ENCODE data around the gene KLHL42.

KLHL42 gene

GRCh38 chr12:27802936-27803335, 22.9 kb downstream of the KLHL42 start:
- no peak overlapping the region for H3K27ac ChIP-seq
- H3K9ac ChIP-seq (ENCODE audit: insufficient read length): no peak overlapping the region
- no peaks in the 10 kb centered on the region for H3K9me3 ChIP-seq (ENCODE audit: low read depth, low read length)
- TF ChIP-seq FOXP2 (optimal IDR thresholded peaks at IDR 0.05; ENCODE audit: control extremely low read depth, extremely low read length, insufficient read depth): no peak
- no peak for TF ChIP-seq EZH2 (IDR thresholded peaks at IDR 0.05)
- TF ChIP-seq POLR2AphosphoS5 (IDR thresholded peaks at IDR 0.05; ENCODE audit: borderline replicate concordance, low read depth, low read length): no peak
- peaks cover 13% of the 10 kb centered on the region for H3K36me3 ChIP-seq (ENCODE audit: insufficient read depth, low read length)
- no peak overlapping the region for H3K4me3 ChIP-seq
- DNase-seq (ENCODE audit: low read depth, low spot score): no peak

- Histone ChIP-seq H3K27ac (no peak overlapping the region), H3K9ac (ENCODE audit: insufficient read length) (no peak overlapping the region), H3K36me3 (ENCODE audit: insufficient read depth, low read length) (no peaks in the 10 kb centered on the region), H3K4me3 (no peak overlapping the region), H3K9me3 (ENCODE audit: low read depth, low read length) (no peaks in the 10 kb centered on the region)
- no peak for DNase-seq (ENCODE audit: low read depth, low spot score)
- TF ChIP-seq FOXP2 (optimal IDR thresholded peaks at IDR 0.05; ENCODE audit: control extremely low read depth, extremely low read length, insufficient read depth) (no peak), EZH2 (IDR thresholded peaks at IDR 0.05) (no peak), POLR2AphosphoS5 (IDR thresholded peaks at IDR 0.05; ENCODE audit: borderline replicate concordance, low read depth, low read length) (no peak)
These were observed 25.2 kb downstream of the KLHL42 start for GRCh38 chr12:27805238-27805637.

GRCh38 chr12:27806259-27806658, 26.2 kb downstream of the KLHL42 start:
- no peak for TF ChIP-seq FOXP2 (optimal IDR thresholded peaks at IDR 0.05; ENCODE audit: control extremely low read depth, extremely low read length, insufficient read depth)
- H3K9me3 ChIP-seq (ENCODE audit: low read depth, low read length): no peaks in the 10 kb centered on the region
- no peak for DNase-seq (ENCODE audit: low read depth, low spot score)
- H3K36me3 ChIP-seq (ENCODE audit: insufficient read depth, low read length): no peaks in the 10 kb centered on the region
- no peak overlapping the region for H3K9ac ChIP-seq (ENCODE audit: insufficient read length)
- H3K27ac ChIP-seq: no peak overlapping the region
- no peak overlapping the region for H3K4me3 ChIP-seq

GRCh38 chr12:27807063-27807703, 27.1 kb downstream of the KLHL42 start:
- TF ChIP-seq POLR2AphosphoS5 (IDR thresholded peaks at IDR 0.05; ENCODE audit: borderline replicate concordance, low read depth, low read length): no peak
- TF ChIP-seq FOXP2 (optimal IDR thresholded peaks at IDR 0.05; ENCODE audit: control extremely low read depth, extremely low read length, insufficient read depth): no peak
- no peak for TF ChIP-seq EZH2 (IDR thresholded peaks at IDR 0.05)
- no peaks in the 10 kb centered on the region for H3K9me3 ChIP-seq (ENCODE audit: low read depth, low read length)
- DNase-seq (ENCODE audit: low read depth, low spot score): no peak
- H3K9ac ChIP-seq (ENCODE audit: insufficient read length): no peak overlapping the region
- no peak overlapping the region for H3K27ac ChIP-seq
- no peaks in the 10 kb centered on the region for H3K36me3 ChIP-seq (ENCODE audit: insufficient read depth, low read length)
- H3K4me3 ChIP-seq: no peak overlapping the region

GRCh38 chr12:27808841-27809240, 28.8 kb downstream of the KLHL42 start:
- Histone ChIP-seq H3K4me3 (no peak overlapping the region), H3K27ac (no peak overlapping the region), H3K9ac (ENCODE audit: insufficient read length) (no peak overlapping the region), H3K9me3 (ENCODE audit: low read depth, low read length) (no peaks in the 10 kb centered on the region), H3K36me3 (ENCODE audit: insufficient read depth, low read length) (no peaks in the 10 kb centered on the region)
- DNase-seq (ENCODE audit: low read depth, low spot score): no peak
- TF ChIP-seq POLR2AphosphoS5 (IDR thresholded peaks at IDR 0.05; ENCODE audit: borderline replicate concordance, low read depth, low read length) (no peak), FOXP2 (optimal IDR thresholded peaks at IDR 0.05; ENCODE audit: control extremely low read depth, extremely low read length, insufficient read depth) (no peak), EZH2 (IDR thresholded peaks at IDR 0.05) (no peak)

GRCh38 chr12:27810756-27811155, 30.7 kb downstream of the KLHL42 start:
- TF ChIP-seq EZH2 (IDR thresholded peaks at IDR 0.05) (no peak), FOXP2 (optimal IDR thresholded peaks at IDR 0.05; ENCODE audit: control extremely low read depth, extremely low read length, insufficient read depth) (no peak), POLR2AphosphoS5 (IDR thresholded peaks at IDR 0.05; ENCODE audit: borderline replicate concordance, low read depth, low read length) (no peak)
- Histone ChIP-seq H3K27ac (no peak overlapping the region), H3K9me3 (ENCODE audit: low read depth, low read length) (no peaks in the 10 kb centered on the region), H3K4me3 (no peak overlapping the region), H3K36me3 (ENCODE audit: insufficient read depth, low read length) (no peaks in the 10 kb centered on the region), H3K9ac (ENCODE audit: insufficient read length) (no peak overlapping the region)
- DNase-seq (ENCODE audit: low read depth, low spot score): no peak

GRCh38 chr12:27812502-27812901, 32.5 kb downstream of the KLHL42 start:
- H3K4me3 ChIP-seq: no peak overlapping the region
- H3K9ac ChIP-seq (ENCODE audit: insufficient read length): no peak overlapping the region
- no peak for DNase-seq (ENCODE audit: low read depth, low spot score)
- H3K27ac ChIP-seq: no peak overlapping the region
- no peaks in the 10 kb centered on the region for H3K36me3 ChIP-seq (ENCODE audit: insufficient read depth, low read length)
- no peaks in the 10 kb centered on the region for H3K9me3 ChIP-seq (ENCODE audit: low read depth, low read length)
- TF ChIP-seq POLR2AphosphoS5 (IDR thresholded peaks at IDR 0.05; ENCODE audit: borderline replicate concordance, low read depth, low read length) (no peak), FOXP2 (optimal IDR thresholded peaks at IDR 0.05; ENCODE audit: control extremely low read depth, extremely low read length, insufficient read depth) (no peak), EZH2 (IDR thresholded peaks at IDR 0.05) (no peak)

GRCh38 chr12:27814411-27814810, 34.4 kb downstream of the KLHL42 start:
- TF ChIP-seq FOXP2 (optimal IDR thresholded peaks at IDR 0.05; ENCODE audit: control extremely low read depth, extremely low read length, insufficient read depth) (no peak), EZH2 (IDR thresholded peaks at IDR 0.05) (no peak), POLR2AphosphoS5 (IDR thresholded peaks at IDR 0.05; ENCODE audit: borderline replicate concordance, low read depth, low read length) (no peak)
- H3K27ac ChIP-seq: no peak overlapping the region
- no peak for DNase-seq (ENCODE audit: low read depth, low spot score)
- no peak overlapping the region for H3K9ac ChIP-seq (ENCODE audit: insufficient read length)
- no peaks in the 10 kb centered on the region for H3K9me3 ChIP-seq (ENCODE audit: low read depth, low read length)
- H3K36me3 ChIP-seq (ENCODE audit: insufficient read depth, low read length): no peaks in the 10 kb centered on the region
- no peak overlapping the region for H3K4me3 ChIP-seq

Data from SK-N-MC (cell line).